GM19372 (cell line): ENCODE results near the gene CES5A.
"Not testable (repeated sequence)": the region's sequence is repeated elsewhere in the genome, so short reads cannot be mapped to it uniquely, and the experiment has no call there.

Experiments used
- ATAC-seq: cut with Tn5 transposase; IDR thresholded peaks from one replicate; pipeline ENCODE4 v1.9.1; 2021; ENCODE audit warnings: mild to moderate bottlenecking, low read depth, moderate library complexity; ENCODE audit not compliant: unreplicated experiment

CES5A gene

DNA sequence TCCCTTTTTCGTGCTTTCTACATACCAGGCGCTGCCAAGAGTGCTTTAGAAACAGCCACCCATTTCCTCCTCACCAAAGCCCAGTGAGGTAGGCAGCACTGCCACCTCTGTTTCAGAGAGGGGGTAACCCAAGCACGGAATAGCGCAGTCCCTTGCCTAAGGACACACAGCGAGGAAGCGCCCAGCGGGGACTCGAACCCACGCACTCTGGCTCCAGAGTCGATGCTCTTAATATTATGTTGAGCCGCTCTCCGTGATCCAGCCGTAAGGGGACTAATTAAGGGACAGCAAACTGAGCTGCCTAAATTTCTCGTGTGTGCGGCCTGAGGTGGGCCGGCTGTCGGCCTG, 42.8 kb downstream of the CES5A start:
- ATAC-seq: no peak

DNA sequence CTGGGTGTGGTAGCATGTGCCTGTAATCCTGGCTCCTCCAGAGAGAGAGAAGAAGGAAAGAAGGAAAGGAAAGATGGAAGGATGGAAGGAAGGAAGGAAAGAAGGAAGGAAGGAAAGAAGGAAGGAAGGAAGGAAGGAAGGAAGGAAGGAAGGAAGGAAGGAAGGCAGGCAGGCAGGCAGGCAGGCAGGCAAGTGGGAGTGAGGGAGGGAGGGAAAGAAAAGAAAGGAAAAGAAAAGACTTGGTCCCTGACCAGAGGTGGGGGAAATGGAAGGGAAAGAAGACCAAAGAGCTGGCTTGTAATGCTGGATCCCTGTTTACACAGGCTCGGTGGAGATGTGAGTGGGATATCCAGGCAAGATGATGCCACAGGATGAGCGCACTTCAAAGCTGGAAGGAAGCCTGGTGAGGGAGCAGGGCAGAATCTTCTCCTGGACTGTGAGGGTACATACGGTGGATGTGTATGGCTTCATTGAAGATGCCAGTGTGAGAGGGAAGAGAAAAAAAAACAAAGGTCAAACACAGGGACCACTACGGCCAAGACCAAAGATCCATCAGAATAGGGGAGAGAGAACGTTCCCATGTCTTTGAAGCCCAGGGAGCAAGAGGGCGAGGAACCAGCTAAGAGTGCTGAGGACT, 44.4 kb downstream of the CES5A start:
- no peak for ATAC-seq

DNA sequence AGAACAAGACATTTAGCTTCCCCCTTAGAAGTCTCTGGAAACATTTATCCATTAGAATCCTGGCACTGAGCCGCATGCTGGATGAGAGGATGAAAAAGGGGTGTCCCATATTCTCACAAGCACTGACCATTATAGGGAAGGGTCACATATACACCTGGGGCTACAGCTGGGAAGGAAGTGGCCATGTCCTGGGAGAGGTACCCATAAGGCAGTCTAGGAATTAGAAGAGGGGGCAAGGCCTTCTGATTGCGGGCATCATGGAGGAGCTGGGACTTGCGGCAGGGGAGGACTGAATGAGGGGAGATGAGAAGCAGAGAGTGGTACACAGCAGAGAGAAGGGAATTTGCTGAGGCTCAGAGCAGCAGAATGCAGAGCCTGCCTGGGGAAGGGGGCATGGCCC, 45.9 kb downstream of the CES5A start:
- ATAC-seq: not testable (repeated sequence)

DNA sequence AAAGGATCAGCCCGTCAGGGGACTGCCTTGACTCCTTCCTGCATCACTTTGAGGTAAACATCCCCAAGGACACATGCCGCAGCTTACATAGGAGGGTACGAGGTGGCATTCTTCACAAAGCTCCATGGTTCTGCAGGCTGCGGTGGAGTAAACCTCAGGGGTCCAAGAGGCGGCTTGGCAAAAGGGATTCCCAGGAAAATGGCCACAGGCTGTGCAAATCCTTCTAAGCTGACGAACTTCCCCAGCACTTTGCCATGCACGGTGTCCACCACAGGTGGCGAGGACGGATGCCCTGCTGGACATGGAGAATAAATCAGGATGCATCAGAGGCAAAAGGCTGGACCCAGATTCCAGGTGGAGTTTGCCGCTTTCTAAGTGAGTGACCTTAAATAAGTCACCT, 46.5 kb downstream of the CES5A start:
- ATAC-seq: no peak

DNA sequence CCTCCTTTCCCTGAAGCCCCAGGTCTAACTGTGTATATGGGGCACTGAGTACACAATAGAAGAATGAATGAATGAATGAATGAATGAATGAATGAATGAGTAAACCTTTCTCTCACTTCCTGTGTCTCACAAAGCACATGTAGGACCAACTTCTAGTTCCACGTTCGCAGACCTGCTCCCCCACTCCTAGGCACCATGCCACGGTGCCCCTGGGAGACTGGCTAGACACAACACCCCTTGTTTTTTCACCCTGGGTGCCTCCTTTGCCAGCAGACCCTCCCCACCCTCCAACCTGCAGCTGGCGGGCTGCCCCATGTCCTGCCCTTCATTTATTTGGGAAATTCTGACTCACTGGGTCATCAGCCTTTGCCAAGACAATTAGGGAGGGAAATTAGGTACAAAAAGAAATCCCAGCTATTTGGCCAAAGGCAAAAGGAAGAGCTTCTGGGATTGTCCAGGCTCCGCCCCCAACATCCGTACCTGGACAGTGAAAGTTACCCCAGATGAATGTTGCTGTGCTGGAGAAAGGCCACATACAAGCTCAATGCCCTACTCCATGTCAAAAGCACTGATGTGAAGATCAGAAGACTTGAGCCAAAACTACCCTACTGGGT, 50.0 kb downstream of the CES5A start:
- no peak for ATAC-seq

DNA sequence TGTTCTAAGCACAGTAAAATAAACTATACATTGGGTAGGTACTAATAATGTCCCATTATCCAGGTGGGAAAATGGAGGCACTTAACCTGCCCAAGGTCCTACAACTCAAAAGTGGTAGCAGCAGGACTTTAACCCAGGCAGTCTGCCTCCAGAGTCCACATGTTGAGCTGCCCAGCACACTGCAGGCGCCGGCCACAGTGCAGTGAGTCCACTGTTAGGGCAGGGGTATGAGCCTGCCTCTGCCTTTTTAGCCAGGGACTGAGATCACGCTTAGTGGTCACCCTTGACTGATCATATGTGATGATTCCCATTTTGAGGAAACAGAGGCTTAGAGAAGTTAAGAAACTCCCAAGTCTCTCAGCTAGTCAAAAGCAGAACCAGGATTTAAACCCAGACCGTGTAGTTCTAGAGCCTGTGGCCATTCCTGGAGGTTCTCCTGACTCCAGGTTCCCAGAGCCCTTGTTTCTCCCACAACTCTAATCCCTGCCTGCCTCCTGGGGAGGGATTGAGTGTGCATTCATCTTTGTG, 50.6 kb downstream of the CES5A start:
- ATAC-seq: no peak

DNA sequence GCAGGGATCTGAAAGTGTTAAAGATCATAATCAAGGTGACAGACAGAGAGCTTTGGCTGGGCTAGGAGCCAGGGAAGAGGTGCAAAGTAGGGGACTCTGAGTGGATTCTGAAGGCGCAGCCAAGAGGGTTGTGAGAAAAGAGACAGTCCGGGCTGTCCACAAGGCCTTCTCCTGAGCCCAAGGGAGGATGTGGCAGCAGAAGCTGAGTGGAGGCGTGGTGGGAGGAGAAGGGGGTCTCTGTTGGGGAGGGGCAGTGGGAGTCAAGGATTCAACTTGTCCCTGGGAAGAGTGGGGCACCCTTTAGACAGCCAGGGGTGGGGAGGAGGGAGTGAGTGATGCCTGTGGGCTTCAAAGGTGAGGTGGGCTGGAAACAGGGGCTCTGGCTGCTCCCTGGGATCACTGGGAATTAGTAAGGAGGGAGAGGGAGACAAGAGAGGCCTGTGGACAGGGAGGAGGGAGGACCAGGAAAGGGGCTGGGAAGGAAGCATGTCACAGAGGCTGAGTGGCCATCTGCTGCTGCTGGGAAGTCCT, 52.8 kb downstream of the CES5A start:
- no peak for ATAC-seq

DNA sequence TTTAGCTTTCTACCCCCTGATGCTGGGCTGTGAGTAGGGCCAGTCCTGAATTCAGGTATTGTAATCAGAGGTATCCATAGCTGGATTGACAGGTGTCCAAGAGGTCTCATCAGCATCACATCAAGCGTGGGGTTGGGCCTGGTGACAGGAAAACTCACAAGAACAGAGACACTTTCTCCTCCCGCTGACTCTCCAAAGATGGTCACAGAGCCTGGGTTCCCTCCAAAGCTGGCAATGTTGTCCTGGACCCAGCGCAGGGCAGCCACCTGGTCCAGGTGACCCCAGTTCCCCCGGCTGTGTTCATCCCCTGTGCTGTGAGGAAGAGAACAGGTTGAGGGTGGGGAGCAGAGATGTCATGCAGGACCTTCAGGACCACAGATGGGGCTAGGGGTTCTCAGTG, 54.0 kb downstream of the CES5A start:
- ATAC-seq: no peak

DNA sequence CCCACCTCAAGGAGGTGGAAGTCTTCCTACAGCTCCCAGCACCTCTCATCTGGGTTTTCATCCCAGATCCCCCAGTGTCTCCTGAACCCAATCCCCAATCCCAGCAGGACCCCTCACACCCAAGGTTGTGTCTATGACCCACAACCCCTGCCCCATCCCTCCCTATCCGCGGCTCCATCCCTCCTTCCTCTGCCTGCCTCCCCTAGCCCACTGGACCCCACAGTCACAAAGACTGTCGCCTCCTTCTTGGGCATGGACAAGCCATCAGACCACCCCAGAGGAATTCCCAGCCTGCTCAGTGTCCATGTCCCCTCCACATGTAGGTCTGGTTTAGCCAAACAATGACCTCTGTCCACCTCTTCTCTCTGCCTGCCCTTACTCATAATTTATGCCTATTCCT, 54.6 kb downstream of the CES5A start:
- no peak for ATAC-seq

DNA sequence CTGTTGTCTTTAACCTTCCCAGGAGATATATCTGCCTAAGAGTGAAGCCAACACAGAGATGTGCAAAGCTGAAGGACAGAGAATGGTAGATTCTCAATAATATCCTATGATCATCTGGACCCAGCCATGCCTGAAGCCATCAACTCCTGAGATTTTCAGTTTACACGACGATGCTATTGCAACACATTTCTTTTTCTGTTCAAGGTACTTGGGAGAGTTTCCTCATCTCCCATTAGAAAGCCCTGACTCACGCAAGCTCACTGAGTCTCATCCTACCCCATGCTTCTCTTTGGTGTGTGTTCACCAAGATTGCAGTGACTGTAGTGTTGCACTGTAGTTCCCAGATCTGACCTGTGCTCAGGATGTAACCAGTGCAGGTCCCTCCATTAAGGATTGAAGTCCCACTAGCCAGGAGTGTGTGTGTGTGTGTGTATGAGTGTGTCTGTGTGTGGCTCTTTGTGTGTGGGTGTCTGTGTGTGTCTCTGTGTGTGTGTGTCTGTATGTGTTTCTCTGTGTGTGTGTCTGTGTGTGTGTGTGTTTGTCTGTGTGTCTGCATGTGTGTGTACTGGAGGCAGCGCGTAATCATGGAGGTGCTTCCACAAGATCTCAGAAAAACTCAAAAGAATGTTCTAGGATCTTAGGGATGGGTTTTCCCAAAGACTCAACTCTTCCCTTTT, 57.8 kb downstream of the CES5A start:
- ATAC-seq: no peak

DNA sequence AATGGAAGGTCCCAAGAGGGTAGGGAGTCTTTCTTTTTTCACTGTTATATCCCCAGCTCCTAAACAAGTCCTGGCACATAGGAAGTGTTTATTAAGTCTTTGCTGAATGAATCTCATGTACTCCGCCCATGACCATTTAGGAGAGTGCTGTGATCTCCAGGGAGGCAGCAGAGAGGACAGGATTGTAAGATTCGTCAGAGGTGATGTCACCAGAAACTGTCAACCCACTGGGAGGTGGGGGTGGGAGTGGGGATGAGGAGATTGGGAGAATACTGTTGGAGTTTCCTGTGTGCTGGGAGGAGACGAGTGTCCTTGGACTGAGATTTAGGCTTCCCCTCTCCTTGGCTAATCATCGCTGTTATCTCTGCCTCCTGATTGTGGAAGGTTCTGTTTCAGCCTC, 59.0 kb downstream of the CES5A start:
- not testable (repeated sequence) for ATAC-seq

DNA sequence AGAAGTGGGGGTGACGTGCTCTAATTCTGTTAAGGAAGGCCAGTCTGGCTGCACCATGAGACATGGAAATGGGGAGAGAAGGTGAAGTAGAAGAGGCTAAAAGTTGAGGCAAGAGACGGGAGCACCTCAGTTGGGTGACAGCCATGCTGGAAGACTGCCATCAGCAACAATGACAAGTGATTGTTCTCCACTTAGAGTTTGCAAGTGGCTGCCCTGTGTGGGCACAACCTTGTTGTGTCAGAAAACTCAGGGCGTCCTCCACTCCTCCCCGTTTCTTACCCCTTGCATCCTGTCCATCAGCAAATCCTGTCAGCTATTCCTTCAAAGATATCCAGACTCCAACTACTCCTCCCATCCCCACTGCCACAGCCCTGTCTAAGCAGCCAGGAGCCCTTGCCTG, 59.9 kb downstream of the CES5A start:
- no peak for ATAC-seq

DNA sequence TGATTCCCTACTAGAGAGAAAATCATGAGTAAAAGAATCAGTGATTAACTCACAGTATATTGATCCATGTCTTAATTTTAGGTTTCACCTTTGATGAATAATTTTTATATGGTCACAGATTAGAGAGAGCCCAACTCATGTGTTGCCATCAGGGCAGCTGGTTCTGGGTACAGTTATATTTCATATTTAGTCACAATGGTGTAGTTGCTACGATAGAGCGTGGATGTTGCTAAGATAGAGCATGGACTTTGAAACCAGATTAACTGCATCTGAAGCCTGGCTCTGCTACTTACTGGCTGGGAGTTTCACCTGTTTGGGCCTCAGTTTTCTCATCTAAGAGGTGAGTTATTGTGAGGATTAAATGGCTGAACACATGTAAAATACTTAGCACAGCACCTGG, 61.0 kb downstream of the CES5A start:
- not testable (repeated sequence) for ATAC-seq

DNA sequence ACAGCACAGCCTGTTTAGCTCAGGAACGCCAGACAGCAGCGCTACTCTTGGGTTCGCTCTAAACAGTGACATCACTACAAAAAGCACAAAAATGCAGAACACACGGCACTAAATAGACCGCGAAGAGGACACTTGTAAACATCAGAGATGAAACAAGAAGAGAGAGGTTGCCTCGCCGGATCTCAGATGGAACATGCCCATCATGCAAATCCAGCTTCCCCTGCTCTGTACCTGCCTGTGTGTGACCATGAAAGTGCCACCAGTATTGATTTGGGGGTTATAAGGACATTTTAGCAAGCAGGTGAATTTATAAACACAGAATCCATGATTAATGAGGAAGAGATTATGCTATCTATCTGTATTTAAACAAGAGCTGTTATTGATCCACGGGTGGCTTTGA, 61.4 kb downstream of the CES5A start:
- not testable (repeated sequence) for ATAC-seq

DNA sequence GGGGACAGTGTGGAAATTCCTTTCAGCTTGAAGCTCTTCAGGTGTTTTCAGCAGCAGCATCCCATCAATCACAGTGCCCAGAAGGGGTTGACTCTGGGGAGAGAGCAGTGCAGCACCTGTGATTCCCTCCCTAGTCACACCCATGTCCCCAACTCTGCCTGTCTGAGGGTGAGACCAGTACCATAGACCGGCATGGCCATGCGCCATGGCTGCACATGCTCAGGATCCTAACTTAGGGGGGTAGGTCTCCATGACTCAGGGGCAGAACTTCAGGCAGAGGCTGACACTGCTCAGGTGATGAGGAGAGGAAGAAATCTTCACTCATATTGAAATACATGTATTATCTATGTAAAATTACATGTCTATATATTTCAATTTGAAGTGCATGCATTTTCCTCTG, 62.2 kb downstream of the CES5A start:
- ATAC-seq: no peak

DNA sequence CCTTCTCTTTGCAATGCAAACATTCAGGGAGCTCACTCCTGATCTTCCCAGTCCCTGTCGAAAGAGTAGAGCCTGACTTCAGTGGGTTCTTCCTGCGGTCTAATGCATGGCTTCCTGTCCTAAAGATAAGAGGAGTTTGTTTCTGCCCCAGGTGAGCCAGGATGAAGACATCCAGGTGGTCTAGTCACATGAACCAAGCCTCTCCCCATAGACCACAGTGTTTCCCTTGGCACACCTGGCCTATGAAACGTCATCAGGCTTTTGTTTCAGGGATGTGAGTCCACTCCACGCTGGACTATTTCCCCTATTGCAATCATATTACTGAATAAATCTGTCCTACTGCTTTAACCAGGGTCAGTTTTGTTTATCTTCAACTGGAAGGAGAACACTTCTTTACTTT, 63.4 kb downstream of the CES5A start:
- ATAC-seq: no peak

DNA sequence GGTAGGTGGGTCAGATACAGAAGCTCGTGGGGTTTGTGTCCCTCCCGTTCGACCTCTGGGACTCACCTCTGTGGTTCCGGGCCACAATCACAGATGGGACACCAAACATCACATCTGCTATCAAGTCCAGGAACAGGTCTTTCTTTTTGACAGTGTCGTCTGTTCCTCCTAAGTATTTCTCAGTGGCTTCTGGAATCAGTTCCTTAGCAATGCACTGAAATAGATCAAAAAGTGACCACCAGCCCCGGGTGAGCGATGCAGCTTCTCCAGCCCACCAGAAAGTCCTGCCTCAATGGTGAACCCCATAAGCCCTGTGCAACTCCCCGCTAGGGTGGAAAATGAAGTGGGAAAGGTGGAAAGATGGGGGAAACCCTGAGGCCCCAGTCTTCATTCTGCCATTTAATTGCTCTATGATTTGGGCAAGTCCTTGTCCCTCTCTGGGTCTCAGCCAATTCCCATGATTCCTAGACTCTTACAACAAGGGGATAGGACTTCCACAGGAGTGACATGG, 64.7 kb downstream of the CES5A start:
- no peak for ATAC-seq

DNA sequence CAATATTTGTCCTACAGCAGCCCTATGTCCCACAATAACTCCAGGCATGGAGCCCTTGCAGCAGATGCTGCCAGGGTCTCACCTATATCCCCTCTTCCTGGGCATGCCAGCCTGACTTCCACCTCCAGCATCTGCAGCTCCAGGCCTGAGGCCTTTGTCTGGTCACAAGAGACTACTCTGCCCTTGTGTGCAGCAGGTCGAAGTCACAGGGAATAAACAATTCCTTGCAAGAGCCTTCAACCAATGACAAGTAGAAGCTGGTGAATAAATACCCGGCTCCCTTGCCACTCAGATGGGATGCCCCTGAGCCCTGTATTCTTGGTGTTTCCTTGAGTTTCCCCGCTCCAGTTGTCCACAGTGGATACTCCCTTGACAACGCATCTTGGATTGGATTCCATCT, 65.3 kb downstream of the CES5A start:
- ATAC-seq: no peak

DNA sequence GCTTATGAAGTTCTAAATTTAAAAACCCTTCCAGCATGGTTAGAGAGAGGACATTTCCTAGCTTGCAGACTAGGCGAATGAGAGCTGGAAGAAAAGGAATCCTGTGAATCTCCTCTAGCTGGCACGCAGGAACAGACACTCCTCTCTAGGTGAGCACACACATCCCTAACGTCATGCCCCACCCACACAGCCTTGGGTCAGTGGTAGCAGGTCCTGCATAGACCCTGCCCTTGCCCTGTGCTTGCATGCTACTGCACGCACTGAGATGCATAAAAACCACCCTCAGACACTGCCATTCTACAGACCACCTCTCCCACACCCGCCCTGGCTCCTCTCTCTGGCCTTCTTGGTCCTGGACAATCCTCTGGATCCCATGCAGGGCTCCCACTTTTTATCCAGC, 65.8 kb downstream of the CES5A start:
- ATAC-seq: no peak

DNA sequence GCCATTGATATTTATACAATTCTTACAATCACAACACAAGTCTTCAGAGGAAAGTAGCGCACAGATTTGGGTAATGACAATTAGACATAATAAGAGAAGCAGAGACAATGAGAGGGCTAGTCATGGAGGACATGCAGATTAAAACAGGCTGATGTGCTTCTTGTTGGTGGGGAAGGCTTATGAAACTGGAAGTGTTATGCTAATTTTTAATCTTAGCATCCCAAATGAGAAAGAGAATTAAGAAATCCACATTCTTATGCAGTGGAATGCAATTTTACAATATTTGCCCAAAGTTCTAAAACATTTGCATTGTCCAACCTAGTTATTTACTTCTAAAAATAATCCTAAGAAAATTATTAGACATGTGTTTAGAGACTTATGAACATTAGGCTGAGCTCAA, 66.9 kb downstream of the CES5A start:
- not testable (repeated sequence) for ATAC-seq

DNA sequence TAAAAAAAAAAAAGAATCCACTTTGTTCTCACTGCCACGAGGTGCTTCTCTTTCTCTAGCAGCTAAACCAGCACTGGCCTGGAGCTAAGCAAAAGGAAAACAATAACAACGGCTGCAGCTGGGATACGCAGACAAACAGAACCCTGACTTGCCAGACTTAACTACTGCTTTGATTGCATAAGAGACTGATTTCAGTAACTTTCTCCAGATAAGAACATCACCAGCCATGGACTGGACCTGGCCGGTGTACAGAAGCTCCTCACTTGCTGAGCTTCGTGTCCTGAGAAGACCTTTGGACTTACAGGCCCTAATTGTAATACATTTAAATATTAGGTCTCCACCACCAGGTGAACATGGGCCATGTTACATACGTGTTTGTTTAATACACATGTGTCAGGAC, 70.1 kb downstream of the CES5A start:
- ATAC-seq: not testable (repeated sequence)
